GM21786 (cell line): Measurements from ENCODE around the gene TMEM126A.
A peak's percentile ranks its signal among the peaks of the same experiment; 100 is the strongest.

Experiments used
- ATAC-seq: cut with Tn5 transposase; IDR thresholded peaks from one replicate; pipeline ENCODE4 v1.9.1; 2021; ENCODE audit not compliant: unreplicated experiment

Gene TMEM126A

DNA sequence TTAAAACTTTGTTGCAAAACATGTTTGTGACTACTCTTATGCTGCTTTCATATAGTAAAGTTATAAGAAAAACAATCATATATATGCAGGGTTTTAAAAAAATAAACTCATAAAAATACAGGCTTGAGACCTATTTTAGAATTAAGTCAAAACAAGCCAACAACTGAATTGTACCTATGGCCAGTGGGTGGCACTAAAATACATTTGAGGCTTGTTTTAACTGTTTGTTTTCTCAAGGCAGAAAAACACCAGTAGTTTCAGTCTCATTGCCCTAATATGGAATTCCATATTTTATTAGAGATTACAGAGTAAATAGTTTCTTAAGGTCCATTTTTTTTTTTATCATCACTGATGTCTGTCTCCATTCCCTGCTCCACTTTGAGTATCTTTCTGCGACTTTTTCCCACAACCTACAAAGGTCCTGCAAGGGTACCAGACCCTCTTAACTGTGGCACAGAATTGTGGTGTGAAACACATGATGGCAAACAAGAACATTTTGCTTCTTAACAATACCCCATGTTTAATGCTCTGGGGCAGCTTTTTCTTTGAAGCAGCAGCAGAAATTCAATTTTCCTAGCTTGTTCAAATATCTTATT, 46.7 kb downstream of the TMEM126A start:
- ATAC-seq, result no peak

GRCh38 chr11:85695546-85695945, 47.8 kb downstream of the TMEM126A start:
- ATAC-seq, result no peak

DNA sequence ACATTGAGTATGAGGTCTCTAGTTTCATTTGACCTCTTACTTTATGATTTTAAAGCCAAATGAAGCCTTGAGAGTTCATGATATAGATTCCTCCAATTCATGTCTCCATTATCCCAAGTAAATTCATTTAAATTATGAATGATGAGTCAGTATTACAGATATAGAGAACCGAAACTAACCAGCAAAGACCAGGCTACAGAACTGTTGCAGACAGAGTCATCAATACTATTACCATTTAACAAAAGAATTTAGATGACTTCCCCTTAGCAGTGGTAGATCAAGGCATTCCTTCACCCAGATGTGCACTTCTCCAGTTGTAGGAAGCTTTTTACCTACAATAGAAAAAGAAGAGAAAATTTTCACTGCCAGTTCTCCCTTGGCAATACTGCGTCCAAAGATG, 50.0 kb downstream of the TMEM126A start:
- ATAC-seq, result no peak

GRCh38 chr11:85698195-85698594, 50.4 kb downstream of the TMEM126A start:
- no peak for ATAC-seq

DNA sequence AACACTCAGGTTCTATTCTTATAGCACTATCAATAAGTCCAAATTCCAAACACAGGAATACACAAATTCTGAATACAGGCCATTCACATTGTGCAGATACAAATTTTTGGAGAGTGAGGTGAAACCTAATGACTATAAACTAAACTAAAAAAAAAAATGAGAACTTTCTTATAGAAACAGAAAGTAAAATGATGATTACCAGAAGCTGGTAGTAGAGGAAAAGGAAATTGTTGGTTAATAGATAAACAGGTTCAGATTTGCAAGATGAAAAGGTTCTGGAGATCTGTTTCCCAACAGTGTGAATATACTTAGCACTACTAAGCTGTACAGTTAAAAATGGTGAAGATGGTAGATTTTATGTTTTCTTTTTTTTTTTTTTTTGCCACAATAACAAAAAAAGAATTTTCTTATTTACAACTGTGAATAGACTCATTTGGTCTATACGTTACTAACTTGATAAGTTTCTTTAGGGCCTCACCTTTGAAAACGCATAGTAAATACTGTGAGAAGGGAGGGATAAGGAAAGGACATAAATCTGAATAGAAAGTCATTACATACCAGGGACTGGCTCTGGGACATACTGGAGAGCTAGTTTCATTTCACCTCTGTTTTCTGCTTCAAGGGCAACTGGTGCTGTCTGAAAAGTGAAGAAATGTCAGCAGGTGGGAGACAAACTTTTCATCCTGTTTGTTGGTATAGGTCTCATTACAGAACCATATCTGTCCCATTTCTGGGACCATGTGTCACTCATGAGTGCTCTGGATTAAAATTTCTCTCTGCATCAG, 52.4 kb downstream of the TMEM126A start:
- peak; percentile 95 for ATAC-seq

GRCh38 chr11:85704967-85705366, 57.2 kb downstream of the TMEM126A start:
- ATAC-seq, result no peak

DNA sequence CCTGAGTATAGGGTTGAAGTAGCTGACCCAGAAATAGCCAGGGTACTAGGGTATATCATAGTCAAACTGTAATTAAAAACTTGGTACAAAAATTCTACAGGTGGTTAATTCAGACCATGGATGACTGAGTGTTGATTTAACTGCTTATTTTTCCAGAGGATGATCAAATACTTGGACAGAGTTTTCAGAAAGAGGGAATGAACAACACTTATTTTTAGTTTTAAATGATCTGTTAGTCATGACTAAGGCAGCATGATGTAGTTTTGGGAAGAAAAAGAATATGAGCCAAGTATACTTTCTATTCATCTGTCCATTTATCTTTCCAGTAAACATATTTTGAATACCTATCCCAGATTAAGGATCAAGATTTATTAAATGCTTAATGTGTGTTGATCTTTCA, 58.0 kb downstream of the TMEM126A start:
- ATAC-seq, result no peak
